Measurements from ENCODE around the gene OR11H6. TPM values are rescaled to one million over a fixed set of nuclear protein-coding genes. Genes with fewer than 3 reads are reported as not detected.
"Not testable (repeated sequence)": the region's sequence is repeated elsewhere in the genome, so short reads cannot be mapped to it uniquely, and the experiment has no call there.

The OR11H6 gene
- total RNA-seq, 2 donors from 2014 or later: not detected

- H3K9ac ChIP-seq (ENCODE audit: extremely low read depth, low read length, poor library complexity, severe bottlenecking): no peak overlapping the region
- no peaks in the 10 kb centered on the region for H3K4me1 ChIP-seq (ENCODE audit: control insufficient read depth, insufficient read depth, low read length)
- 55 to 57% methylated on average over 4 to 5 of the region's 5 CpGs for WGBS, 2 experiments (ENCODE audit: insufficient coverage in 1 of 2, insufficient read length in 1 of 2)
- Mint-ChIP-seq H3K27ac (no peak overlapping the region), H3K27me3 (ENCODE audit: insufficient read depth) (no peaks in the 10 kb centered on the region), H3K4me3 (no peak overlapping the region), H3K9me3 (peaks cover 82% of the 10 kb centered on the region), H3K36me3 (ENCODE audit: low read depth) (no peaks in the 10 kb centered on the region), H3K4me1 (no peaks in the 10 kb centered on the region)
- no peak overlapping the region for H3K27ac ChIP-seq (ENCODE audit: low read depth, low read length)
- no peak overlapping the region for H3K4me3 ChIP-seq (ENCODE audit: low read length)
- no peaks in the 10 kb centered on the region for H3K36me3 ChIP-seq (ENCODE audit: control insufficient read depth, insufficient read depth, low read length)
- H3K9me3 ChIP-seq (ENCODE audit: control insufficient read depth, low read length): peaks cover 79% of the 10 kb centered on the region
- no peaks in the 10 kb centered on the region for H3K27me3 ChIP-seq (ENCODE audit: control insufficient read depth, insufficient read depth, low read length, poor library complexity, severe bottlenecking)
- DNase-seq: no peak
- TF ChIP-seq CTCF (conservative IDR thresholded peaks at IDR 0.05): no peak
Measured at GRCh38 chr14:20198991-20199390, 24.5 kb upstream of the OR11H6 start.

- Mint-ChIP-seq H3K4me3 (no peak overlapping the region), H3K9me3 (peaks cover 79% of the 10 kb centered on the region), H3K27ac (no peak overlapping the region), H3K27me3 (ENCODE audit: insufficient read depth) (no peaks in the 10 kb centered on the region), H3K4me1 (no peaks in the 10 kb centered on the region), H3K36me3 (ENCODE audit: low read depth) (no peaks in the 10 kb centered on the region)
- Histone ChIP-seq H3K36me3 (ENCODE audit: control insufficient read depth, insufficient read depth, low read length) (no peaks in the 10 kb centered on the region), H3K9ac (ENCODE audit: extremely low read depth, low read length, poor library complexity, severe bottlenecking) (no peak overlapping the region), H3K9me3 (ENCODE audit: control insufficient read depth, low read length) (peaks cover 75% of the 10 kb centered on the region), H3K27ac (ENCODE audit: low read depth, low read length) (no peak overlapping the region), H3K4me3 (ENCODE audit: low read length) (no peak overlapping the region), H3K4me1 (ENCODE audit: control insufficient read depth, insufficient read depth, low read length) (no peaks in the 10 kb centered on the region), H3K27me3 (ENCODE audit: control insufficient read depth, insufficient read depth, low read length, poor library complexity, severe bottlenecking) (no peaks in the 10 kb centered on the region)
- no peak for TF ChIP-seq CTCF (conservative IDR thresholded peaks at IDR 0.05)
- no peak for DNase-seq
- WGBS, 2 experiments (ENCODE audit: insufficient coverage in 1 of 2, insufficient read length in 1 of 2): 61 to 81% methylated on average over 2 to 3 of the region's 3 CpGs
Measured at GRCh38 chr14:20204721-20205120, 18.8 kb upstream of the OR11H6 start.

GRCh38 chr14:20209595-20209994 is 13.9 kb upstream of the OR11H6 start:
- H3K9ac ChIP-seq (ENCODE audit: extremely low read depth, low read length, poor library complexity, severe bottlenecking): no peak overlapping the region
- Mint-ChIP-seq H3K36me3 (ENCODE audit: low read depth) (peaks cover 4% of the 10 kb centered on the region), H3K27me3 (ENCODE audit: insufficient read depth) (no peaks in the 10 kb centered on the region), H3K27ac (no peak overlapping the region), H3K4me3 (no peak overlapping the region), H3K4me1 (no peaks in the 10 kb centered on the region), H3K9me3 (peaks cover 78% of the 10 kb centered on the region)
- H3K36me3 ChIP-seq (ENCODE audit: control insufficient read depth, insufficient read depth, low read length): no peaks in the 10 kb centered on the region
- WGBS, 2 experiments (ENCODE audit: insufficient coverage in 1 of 2, insufficient read length in 1 of 2): 76% methylated on average over 2 of the region's 2 CpGs; no CpG with 5 or more reads in 1 of the 2 experiments
- no peak overlapping the region for H3K4me3 ChIP-seq (ENCODE audit: low read length)
- TF ChIP-seq CTCF (conservative IDR thresholded peaks at IDR 0.05): no peak
- no peak overlapping the region for H3K27ac ChIP-seq (ENCODE audit: low read depth, low read length)
- no peaks in the 10 kb centered on the region for H3K4me1 ChIP-seq (ENCODE audit: control insufficient read depth, insufficient read depth, low read length)
- DNase-seq: no peak
- H3K9me3 ChIP-seq (ENCODE audit: control insufficient read depth, low read length): peaks cover 60% of the 10 kb centered on the region
- no peaks in the 10 kb centered on the region for H3K27me3 ChIP-seq (ENCODE audit: control insufficient read depth, insufficient read depth, low read length, poor library complexity, severe bottlenecking)

- H3K9me3 ChIP-seq (ENCODE audit: control insufficient read depth, low read length): peaks cover 62% of the 10 kb centered on the region
- not testable (repeated sequence) for H3K36me3 ChIP-seq (ENCODE audit: control insufficient read depth, insufficient read depth, low read length); H3K9ac ChIP-seq (ENCODE audit: extremely low read depth, low read length, poor library complexity, severe bottlenecking); H3K4me1 Mint-ChIP-seq; H3K27ac ChIP-seq (ENCODE audit: low read depth, low read length); H3K36me3 Mint-ChIP-seq (ENCODE audit: low read depth); H3K4me3 ChIP-seq (ENCODE audit: low read length); H3K27me3 ChIP-seq (ENCODE audit: control insufficient read depth, insufficient read depth, low read length, poor library complexity, severe bottlenecking); H3K4me1 ChIP-seq (ENCODE audit: control insufficient read depth, insufficient read depth, low read length); H3K4me3 Mint-ChIP-seq; H3K27me3 Mint-ChIP-seq (ENCODE audit: insufficient read depth); DNase-seq; H3K27ac Mint-ChIP-seq
- 68% methylated on average over 11 of the region's 28 CpGs; no CpG with 5 or more reads in 1 of the 2 experiments for WGBS, 2 experiments (ENCODE audit: insufficient coverage in 1 of 2, insufficient read length in 1 of 2)
- H3K9me3 Mint-ChIP-seq: peaks cover 84% of the 10 kb centered on the region
Measured at GRCh38 chr14:20212406-20212805, 11.1 kb upstream of the OR11H6 start.

Data from endodermal cell (in vitro differentiated cells).